Measurements from ENCODE around the gene MAPK9. TPM values are rescaled to one million over a fixed set of nuclear protein-coding genes. Genes with fewer than 3 reads are reported as not detected.

Gene MAPK9
- total RNA-seq, 2 donors from 2014 or later = 46.4 to 50.2 TPM

DNA sequence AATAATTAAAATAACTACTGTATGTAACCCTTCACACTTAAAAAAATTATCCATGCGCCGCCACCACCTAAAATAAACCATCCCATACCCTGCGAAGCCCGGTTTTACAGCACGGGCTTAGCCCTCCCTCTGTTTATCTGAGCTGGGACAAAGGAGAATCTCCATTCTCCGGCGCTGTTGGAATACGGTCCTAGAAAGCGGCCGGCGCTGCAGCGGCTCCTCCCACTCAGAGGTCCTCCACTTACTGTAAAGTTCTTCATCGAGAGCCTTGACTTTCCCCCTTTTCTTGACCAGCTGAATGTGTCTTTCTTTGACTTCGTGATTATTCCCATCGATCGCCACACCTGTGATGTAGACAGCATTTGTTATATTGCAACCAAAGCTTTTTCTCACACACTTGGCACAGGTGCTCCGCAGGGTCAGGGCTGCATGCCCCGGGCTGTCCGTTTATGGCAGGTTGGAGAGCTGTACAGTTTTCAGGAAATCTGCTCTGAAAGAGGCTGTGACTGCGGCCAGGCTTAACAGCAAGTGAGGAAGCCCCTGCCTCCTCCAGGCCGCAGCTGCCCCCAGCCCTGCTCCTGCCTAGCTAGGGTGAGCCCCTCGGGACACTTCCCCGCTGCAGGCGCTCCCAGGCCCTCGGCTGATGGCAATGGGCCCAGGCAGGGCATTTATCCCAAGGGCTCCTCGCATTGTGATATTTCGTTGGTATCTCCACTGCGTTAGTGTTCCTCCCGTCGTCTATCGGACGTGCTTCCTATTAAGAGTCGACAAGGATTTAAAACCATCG lies 44.5 kb upstream of the MAPK9 start:
- intact Hi-C loops (cut with DNase I) = no loop called here
- no peaks in the 10 kb centered on the region for H3K27me3 ChIP-seq
- no peaks in the 10 kb centered on the region for H3K36me3 ChIP-seq
- TF ChIP-seq, protein P1, sequence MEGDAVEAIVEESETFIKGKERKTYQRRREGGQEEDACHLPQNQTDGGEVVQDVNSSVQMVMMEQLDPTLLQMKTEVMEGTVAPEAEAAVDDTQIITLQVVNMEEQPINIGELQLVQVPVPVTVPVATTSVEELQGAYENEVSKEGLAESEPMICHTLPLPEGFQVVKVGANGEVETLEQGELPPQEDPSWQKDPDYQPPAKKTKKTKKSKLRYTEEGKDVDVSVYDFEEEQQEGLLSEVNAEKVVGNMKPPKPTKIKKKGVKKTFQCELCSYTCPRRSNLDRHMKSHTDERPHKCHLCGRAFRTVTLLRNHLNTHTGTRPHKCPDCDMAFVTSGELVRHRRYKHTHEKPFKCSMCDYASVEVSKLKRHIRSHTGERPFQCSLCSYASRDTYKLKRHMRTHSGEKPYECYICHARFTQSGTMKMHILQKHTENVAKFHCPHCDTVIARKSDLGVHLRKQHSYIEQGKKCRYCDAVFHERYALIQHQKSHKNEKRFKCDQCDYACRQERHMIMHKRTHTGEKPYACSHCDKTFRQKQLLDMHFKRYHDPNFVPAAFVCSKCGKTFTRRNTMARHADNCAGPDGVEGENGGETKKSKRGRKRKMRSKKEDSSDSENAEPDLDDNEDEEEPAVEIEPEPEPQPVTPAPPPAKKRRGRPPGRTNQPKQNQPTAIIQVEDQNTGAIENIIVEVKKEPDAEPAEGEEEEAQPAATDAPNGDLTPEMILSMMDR (IDR thresholded peaks at IDR 0.05) = no peak
- H3K4me1 ChIP-seq = no peaks in the 10 kb centered on the region
- DNase-seq = no peak
- no peaks in the 10 kb centered on the region for H3K9me3 ChIP-seq
- no peak overlapping the region for H3K9ac ChIP-seq (ENCODE audit: low read depth in 2 of 2, low read length in 2 of 2)
- no peak overlapping the region for H3K4me3 ChIP-seq
- no peak overlapping the region for H3K27ac ChIP-seq

DNA sequence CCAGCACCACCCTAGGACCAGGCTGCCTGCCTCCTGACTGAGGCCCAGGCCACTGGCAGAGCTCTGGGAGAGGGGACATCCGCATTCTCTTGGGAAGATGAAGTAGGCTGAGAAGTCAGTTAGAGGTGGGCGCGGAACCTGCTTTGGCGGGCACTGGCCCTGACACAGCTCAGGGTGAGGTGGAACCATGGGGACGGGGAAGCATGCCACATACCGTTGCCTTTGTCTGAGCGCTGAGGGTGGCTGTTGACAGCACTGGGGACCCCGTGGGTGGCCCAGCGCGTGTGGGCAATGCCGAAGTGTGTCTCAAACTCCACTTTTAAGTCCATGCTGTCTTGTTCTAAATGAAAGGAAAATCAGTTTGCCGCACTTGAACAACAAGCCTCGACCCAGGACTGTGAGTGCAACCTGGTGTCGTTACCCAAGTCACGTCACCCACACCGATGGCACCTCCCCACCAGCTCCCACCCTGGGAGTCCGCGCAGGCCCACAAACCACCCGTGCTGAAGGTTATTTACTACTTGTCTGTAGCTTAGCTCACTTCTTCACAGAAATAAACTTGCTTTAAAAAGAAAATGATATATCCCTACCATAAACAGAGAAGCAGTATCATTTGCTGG lies 43.8 kb upstream of the MAPK9 start:
- Histone ChIP-seq H3K4me3 (no peak overlapping the region), H3K9ac (ENCODE audit: low read depth in 2 of 2, low read length in 2 of 2) (no peak overlapping the region), H3K27ac (no peak overlapping the region), H3K27me3 (no peaks in the 10 kb centered on the region), H3K4me1 (no peaks in the 10 kb centered on the region), H3K36me3 (no peaks in the 10 kb centered on the region), H3K9me3 (no peaks in the 10 kb centered on the region)
- intact Hi-C loops (cut with DNase I) = no loop called here
- TF ChIP-seq, protein P1 (IDR thresholded peaks at IDR 0.05) = no peak
- DNase-seq = no peak

DNA sequence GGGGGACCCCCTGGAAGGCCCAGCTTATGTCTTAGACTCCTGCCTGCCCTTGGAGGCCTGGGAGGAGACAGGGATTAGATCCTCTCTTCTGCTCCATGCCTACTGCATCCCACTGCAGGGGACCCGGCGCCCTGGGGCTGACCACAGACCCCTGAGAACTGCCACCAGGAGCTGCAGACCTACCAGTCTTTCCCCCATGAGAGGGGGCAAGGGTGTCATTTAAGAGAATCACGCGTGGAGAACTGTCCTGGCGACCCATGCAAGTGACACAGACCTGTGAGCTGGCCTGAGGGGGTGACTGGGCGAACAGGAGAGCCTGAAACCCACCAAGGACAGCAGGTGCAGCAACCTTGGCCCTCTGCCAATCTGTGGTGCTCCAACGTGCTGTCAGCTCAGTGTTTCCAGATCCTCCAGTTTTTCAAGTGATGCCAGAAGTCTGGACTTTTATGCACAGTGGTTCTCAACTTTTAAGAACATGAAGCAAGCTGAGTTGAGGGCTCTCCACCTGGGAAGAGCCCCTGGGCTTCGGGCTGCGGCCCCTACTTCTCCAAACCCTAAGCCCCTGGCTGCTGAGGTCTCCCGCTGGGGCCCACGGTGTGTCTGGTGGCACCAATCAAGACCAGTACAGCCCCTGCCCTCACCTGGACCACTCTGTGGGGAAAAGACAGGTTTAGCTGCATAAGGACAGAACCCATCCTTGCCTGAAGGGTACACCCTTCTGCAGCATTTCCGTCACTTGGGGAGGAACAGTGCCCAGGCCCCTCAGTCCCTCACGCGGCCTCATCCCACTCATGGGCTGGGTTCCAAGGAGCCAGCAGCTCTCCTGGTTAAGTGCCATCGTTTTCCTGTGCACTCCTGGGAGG lies 43.1 kb upstream of the MAPK9 start:
- DNase-seq = no peak
- no peaks in the 10 kb centered on the region for H3K9me3 ChIP-seq

DNA sequence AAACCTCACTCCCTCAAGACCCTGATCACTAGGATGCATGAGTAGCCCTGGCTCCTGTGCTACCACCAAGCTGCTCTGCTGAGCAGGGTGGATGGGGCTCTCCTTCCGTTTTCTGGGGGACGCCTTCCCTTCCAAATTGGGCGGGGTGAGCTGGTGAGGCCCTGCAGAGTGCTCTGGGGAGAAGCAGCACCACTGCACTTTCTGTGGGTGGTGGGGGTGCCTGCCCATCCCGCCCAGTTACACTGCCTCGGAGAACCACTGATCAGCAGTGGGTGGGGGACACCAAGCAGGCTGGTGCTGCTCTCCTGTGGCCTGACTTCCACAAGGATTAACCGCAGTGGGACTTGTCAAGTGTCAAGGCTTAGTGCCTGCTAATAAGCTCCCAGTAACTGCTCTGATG lies 42.3 kb upstream of the MAPK9 start:
- no peaks in the 10 kb centered on the region for H3K9me3 ChIP-seq
- H3K4me3 ChIP-seq = no peak overlapping the region
- H3K9ac ChIP-seq (ENCODE audit: low read depth in 2 of 2, low read length in 2 of 2) = no peak overlapping the region
- TF ChIP-seq, protein P1 (IDR thresholded peaks at IDR 0.05) = no peak
- H3K27ac ChIP-seq = no peak overlapping the region
- no peaks in the 10 kb centered on the region for H3K4me1 ChIP-seq
- H3K36me3 ChIP-seq = no peaks in the 10 kb centered on the region
- intact Hi-C loops (cut with DNase I) = no loop called here
- H3K27me3 ChIP-seq = no peaks in the 10 kb centered on the region
- no peak for DNase-seq

More for the DNA sequence above, 43.1 kb upstream of the MAPK9 start:
- Histone ChIP-seq H3K4me3 (no peak overlapping the region), H3K4me1 (no peaks in the 10 kb centered on the region), H3K9ac (ENCODE audit: low read depth in 2 of 2, low read length in 2 of 2) (no peak overlapping the region), H3K27ac (no peak overlapping the region), H3K27me3 (no peaks in the 10 kb centered on the region), H3K36me3 (no peaks in the 10 kb centered on the region)
- TF ChIP-seq, protein P1 (IDR thresholded peaks at IDR 0.05) = no peak
- intact Hi-C loops (cut with DNase I) = no loop called here

DNA sequence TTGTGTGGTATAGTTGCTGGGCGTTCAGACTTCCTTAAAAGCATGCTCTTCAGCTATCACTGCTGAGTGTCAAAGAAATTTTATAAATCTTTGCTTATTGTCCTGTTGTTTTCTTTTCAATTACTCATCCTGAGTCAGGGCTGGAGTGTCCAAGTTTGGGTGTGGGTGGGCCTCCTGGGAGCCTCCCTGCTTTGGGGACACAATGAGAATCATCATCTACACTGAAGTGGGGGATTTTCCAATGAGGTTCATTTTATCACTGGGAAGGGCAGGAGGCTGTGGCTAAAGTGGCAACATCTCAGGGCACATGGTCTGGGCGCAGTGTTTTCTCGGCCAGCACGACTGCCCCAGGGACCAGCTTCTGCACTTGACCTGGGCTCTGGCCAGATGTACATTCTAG lies 41.8 kb upstream of the MAPK9 start:
- H3K4me1 ChIP-seq = no peaks in the 10 kb centered on the region
- intact Hi-C loops (cut with DNase I) = no loop called here
- no peaks in the 10 kb centered on the region for H3K27me3 ChIP-seq
- TF ChIP-seq, protein P1 (IDR thresholded peaks at IDR 0.05) = no peak
- H3K4me3 ChIP-seq = no peak overlapping the region
- H3K9ac ChIP-seq (ENCODE audit: low read depth in 2 of 2, low read length in 2 of 2) = no peak overlapping the region
- no peak for DNase-seq
- no peak overlapping the region for H3K27ac ChIP-seq
- H3K9me3 ChIP-seq = no peaks in the 10 kb centered on the region
- H3K36me3 ChIP-seq = no peaks in the 10 kb centered on the region
